ENCODE measurements around the gene PSMA2.

Gene PSMA2

DNA sequence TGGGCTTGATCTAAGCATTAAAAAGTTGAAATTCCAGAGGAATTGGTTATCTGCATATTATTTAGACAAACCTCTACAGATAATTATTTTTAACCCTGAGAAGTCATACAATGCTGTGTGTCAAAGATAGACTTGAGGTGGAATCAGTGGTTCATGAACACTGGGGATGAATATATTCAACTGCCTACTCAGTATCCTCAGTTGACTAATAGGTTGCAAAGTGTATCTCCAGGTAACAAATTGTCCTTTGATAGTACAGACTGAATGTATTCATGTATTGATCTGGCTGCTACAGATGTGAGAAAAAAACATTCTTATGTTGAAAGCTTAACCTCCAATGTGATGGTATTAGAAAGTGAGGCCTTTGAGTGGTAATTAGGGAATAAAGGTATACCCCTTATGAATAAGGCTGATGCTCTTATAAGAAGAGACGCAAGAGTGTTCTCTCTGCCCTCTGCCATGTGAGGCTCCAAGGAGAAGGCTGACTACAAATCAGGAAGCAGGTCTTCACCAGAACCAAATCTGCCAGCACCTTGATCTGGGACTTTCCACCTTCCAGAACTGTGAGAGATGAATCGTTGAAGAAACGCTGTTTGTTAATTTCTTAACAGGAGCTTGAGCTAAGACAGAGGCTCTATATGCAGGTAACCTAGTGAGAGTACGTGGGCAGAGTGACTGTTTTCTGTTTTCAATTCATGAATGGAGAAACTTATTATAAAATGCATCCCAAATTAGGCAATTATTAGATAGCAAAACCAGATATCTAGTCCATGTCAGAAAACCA lies 7.7 kb upstream of the PSMA2 start:
- TF ChIP-seq, protein P1, sequence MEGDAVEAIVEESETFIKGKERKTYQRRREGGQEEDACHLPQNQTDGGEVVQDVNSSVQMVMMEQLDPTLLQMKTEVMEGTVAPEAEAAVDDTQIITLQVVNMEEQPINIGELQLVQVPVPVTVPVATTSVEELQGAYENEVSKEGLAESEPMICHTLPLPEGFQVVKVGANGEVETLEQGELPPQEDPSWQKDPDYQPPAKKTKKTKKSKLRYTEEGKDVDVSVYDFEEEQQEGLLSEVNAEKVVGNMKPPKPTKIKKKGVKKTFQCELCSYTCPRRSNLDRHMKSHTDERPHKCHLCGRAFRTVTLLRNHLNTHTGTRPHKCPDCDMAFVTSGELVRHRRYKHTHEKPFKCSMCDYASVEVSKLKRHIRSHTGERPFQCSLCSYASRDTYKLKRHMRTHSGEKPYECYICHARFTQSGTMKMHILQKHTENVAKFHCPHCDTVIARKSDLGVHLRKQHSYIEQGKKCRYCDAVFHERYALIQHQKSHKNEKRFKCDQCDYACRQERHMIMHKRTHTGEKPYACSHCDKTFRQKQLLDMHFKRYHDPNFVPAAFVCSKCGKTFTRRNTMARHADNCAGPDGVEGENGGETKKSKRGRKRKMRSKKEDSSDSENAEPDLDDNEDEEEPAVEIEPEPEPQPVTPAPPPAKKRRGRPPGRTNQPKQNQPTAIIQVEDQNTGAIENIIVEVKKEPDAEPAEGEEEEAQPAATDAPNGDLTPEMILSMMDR (IDR thresholded peaks at IDR 0.05; ENCODE audit: insufficient read depth, low read length): no peak
- no peak for TF ChIP-seq SPI1 (IDR thresholded peaks at IDR 0.05; ENCODE audit: borderline replicate concordance, low read depth)
- TF ChIP-seq POLR2AphosphoS5 (IDR thresholded peaks at IDR 0.05; ENCODE audit: low read depth): no peak
- TF ChIP-seq, protein P2, sequence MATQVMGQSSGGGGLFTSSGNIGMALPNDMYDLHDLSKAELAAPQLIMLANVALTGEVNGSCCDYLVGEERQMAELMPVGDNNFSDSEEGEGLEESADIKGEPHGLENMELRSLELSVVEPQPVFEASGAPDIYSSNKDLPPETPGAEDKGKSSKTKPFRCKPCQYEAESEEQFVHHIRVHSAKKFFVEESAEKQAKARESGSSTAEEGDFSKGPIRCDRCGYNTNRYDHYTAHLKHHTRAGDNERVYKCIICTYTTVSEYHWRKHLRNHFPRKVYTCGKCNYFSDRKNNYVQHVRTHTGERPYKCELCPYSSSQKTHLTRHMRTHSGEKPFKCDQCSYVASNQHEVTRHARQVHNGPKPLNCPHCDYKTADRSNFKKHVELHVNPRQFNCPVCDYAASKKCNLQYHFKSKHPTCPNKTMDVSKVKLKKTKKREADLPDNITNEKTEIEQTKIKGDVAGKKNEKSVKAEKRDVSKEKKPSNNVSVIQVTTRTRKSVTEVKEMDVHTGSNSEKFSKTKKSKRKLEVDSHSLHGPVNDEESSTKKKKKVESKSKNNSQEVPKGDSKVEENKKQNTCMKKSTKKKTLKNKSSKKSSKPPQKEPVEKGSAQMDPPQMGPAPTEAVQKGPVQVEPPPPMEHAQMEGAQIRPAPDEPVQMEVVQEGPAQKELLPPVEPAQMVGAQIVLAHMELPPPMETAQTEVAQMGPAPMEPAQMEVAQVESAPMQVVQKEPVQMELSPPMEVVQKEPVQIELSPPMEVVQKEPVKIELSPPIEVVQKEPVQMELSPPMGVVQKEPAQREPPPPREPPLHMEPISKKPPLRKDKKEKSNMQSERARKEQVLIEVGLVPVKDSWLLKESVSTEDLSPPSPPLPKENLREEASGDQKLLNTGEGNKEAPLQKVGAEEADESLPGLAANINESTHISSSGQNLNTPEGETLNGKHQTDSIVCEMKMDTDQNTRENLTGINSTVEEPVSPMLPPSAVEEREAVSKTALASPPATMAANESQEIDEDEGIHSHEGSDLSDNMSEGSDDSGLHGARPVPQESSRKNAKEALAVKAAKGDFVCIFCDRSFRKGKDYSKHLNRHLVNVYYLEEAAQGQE (IDR thresholded peaks at IDR 0.05; ENCODE audit: insufficient replicate concordance, low read depth): no peak
- no peak for TF ChIP-seq GABPA (IDR thresholded peaks at IDR 0.05; ENCODE audit: low read depth)
- no peak for DNase-seq (ENCODE audit: low read depth in 1 of 2, low spot score in 1 of 2)
- Histone ChIP-seq H3K27me3 (ENCODE audit: insufficient read depth, poor library complexity, severe bottlenecking) (no peaks in the 10 kb centered on the region), H3K4me3 (replicated peaks; ENCODE audit: insufficient read depth, low read length) (no peak overlapping the region), H3K27ac (replicated peaks) (no peak overlapping the region)

DNA sequence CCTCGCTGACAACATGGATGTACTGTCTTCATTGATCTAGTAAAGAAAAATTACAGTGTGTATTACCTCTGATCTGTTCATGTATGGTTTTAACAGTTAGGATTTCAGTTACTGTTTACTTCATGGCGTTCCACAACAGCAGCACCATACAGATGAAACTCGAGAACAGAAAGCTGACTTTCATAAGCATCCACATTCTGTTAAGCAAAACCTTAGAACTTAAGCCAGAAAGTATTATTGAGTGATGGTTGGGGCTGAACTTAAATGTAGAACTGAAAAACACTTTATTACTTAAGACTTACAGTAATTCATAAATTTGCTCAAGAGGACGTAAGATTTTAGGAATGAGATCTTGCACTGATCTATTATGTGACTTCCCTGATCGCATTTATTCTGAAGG lies 3.9 kb upstream of the PSMA2 start:
- TF ChIP-seq GABPA (IDR thresholded peaks at IDR 0.05; ENCODE audit: low read depth): no peak
- TF ChIP-seq, protein P2 (IDR thresholded peaks at IDR 0.05; ENCODE audit: insufficient replicate concordance, low read depth): no peak
- no peak for TF ChIP-seq SPI1 (IDR thresholded peaks at IDR 0.05; ENCODE audit: borderline replicate concordance, low read depth)
- no peak for TF ChIP-seq POLR2AphosphoS5 (IDR thresholded peaks at IDR 0.05; ENCODE audit: low read depth)
- no peak for DNase-seq (ENCODE audit: low read depth in 1 of 2, low spot score in 1 of 2)
- Histone ChIP-seq H3K27me3 (ENCODE audit: insufficient read depth, poor library complexity, severe bottlenecking) (no peaks in the 10 kb centered on the region), H3K4me3 (replicated peaks; ENCODE audit: insufficient read depth, low read length) (no peak overlapping the region), H3K27ac (replicated peaks) (no peak overlapping the region)

DNA sequence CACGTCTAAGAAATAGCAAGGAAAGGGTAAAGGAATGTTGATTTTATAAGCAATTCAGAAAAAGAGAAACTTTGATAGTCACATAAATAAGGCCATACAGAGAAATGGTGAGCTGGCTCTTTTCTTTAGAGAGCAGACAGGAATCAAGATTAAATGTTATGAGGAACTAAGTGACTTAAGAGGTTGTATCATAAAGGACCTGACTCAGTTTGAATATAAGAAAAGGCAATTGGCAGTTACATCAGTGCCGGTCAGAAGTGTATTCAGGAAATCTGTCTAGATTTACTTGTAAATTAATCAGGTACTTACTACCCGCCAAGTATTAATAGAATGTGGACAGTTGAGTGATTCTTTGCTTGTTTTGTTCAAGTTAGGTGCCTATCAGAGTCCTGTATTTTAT lies 2.3 kb upstream of the PSMA2 start:
- H3K4me3 ChIP-seq (replicated peaks; ENCODE audit: insufficient read depth, low read length): no peak overlapping the region
- no peaks in the 10 kb centered on the region for H3K27me3 ChIP-seq (ENCODE audit: insufficient read depth, poor library complexity, severe bottlenecking)
- H3K27ac ChIP-seq (replicated peaks): no peak overlapping the region
- no peak for TF ChIP-seq SPI1 (IDR thresholded peaks at IDR 0.05; ENCODE audit: borderline replicate concordance, low read depth)
- no peak for TF ChIP-seq POLR2AphosphoS5 (IDR thresholded peaks at IDR 0.05; ENCODE audit: low read depth)
- TF ChIP-seq GABPA (IDR thresholded peaks at IDR 0.05; ENCODE audit: low read depth): no peak
- TF ChIP-seq, protein P1 (IDR thresholded peaks at IDR 0.05; ENCODE audit: insufficient read depth, low read length): no peak
- TF ChIP-seq, protein P2 (IDR thresholded peaks at IDR 0.05; ENCODE audit: insufficient replicate concordance, low read depth): no peak
- DNase-seq (ENCODE audit: low read depth in 1 of 2, low spot score in 1 of 2): no peak

All from HL-60 (cell line).